ENCODE results near the gene STMN1.

Gene STMN1

DNA sequence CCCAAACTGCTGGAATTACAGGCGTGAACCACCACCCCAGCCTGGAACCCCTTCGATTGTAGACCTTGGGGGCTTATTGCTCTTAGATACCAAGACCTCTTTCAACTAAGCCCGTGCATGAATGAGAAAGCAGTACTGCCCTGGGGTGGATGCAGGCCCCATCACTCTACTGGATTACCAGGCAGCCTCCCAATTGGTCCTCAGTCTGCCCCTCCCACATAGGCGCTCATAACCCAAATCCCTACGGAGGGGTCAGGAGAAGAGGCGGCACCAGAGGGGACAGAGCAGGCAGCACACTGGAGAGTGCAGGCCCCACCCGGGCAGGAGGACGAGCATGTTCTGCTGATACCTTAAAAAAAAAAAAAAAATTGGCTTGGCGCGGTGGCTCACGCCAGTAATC lies 12.4 kb upstream of the STMN1 start:
- Histone ChIP-seq H3K9ac (ENCODE audit: low read length in 2 of 2) (no peak overlapping the region), H3K27ac (ENCODE audit: low read length) (no peak overlapping the region), H3K4me1 (ENCODE audit: control insufficient read depth, insufficient read depth, low read length) (peaks cover 12% of the 10 kb centered on the region), H3K27me3 (ENCODE audit: control insufficient read depth in 1 of 2, insufficient read depth in 2 of 2, low read length in 2 of 2) (peaks cover 12 to 13% of the 10 kb centered on the region in 2 donors), H3K36me3 (ENCODE audit: control insufficient read depth in 2 of 2, insufficient read depth in 2 of 2, low read length in 2 of 2) (no peaks in the 10 kb centered on the region), H3K4me3 (ENCODE audit: low read length in 2 of 2) (no peak overlapping the region), H3K9me3 (ENCODE audit: control insufficient read depth in 2 of 2, low read length in 2 of 2) (no peaks in the 10 kb centered on the region)

DNA sequence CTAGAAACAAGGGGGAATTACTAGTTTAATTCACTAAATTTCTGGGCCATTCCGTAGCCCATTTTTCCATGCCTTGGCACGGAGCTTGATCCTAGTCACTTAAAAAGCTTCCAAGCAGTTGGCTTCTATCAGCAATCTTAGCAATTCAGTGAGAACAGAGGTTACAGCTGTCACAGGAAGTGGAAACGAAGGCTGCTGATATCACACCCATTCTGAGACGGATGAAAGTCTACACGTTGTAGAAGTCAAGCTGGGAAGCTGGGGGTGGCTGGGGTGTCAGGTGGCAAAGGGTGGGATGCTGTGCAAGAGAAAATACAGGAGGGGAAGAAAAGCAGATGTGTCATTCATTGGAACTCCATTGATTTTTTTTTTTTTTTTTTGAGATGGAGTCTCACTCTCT lies 11.8 kb upstream of the STMN1 start:
- peaks cover 8% of the 10 kb centered on the region for H3K4me1 ChIP-seq (ENCODE audit: control insufficient read depth, insufficient read depth, low read length)
- H3K9ac ChIP-seq (ENCODE audit: low read length in 2 of 2): no peak overlapping the region
- no peak overlapping the region for H3K27ac ChIP-seq (ENCODE audit: low read length)
- H3K36me3 ChIP-seq (ENCODE audit: control insufficient read depth in 2 of 2, insufficient read depth in 2 of 2, low read length in 2 of 2): no peaks in the 10 kb centered on the region
- H3K27me3 ChIP-seq (ENCODE audit: control insufficient read depth in 1 of 2, insufficient read depth in 2 of 2, low read length in 2 of 2): peaks cover 8 to 9% of the 10 kb centered on the region in 2 donors
- no peak overlapping the region for H3K4me3 ChIP-seq (ENCODE audit: low read length in 2 of 2)
- no peaks in the 10 kb centered on the region for H3K9me3 ChIP-seq (ENCODE audit: control insufficient read depth in 2 of 2, low read length in 2 of 2)

DNA sequence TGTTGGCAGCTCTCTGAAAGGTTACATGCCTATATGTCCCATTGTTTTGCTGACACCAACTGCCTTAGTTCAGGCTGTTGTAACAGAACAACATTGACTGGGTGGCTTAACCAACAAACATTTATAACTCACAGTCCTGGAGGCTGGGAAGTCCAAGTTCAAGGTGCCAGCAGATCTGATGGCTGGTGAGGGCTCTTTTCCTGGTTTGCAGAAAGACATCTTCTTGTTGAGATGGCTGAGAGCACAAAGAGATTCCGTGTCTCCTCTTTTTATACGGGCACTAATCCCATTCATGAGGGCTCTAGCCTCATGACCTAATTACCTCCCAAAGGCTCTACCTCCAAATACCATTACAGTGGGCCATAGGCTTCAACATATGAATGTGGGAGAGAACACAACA lies 10.2 kb upstream of the STMN1 start:
- no peak overlapping the region for H3K4me3 ChIP-seq (ENCODE audit: low read length in 2 of 2)
- H3K9me3 ChIP-seq (ENCODE audit: control insufficient read depth in 2 of 2, low read length in 2 of 2): no peaks in the 10 kb centered on the region
- H3K4me1 ChIP-seq (ENCODE audit: control insufficient read depth, insufficient read depth, low read length): no peaks in the 10 kb centered on the region
- H3K36me3 ChIP-seq (ENCODE audit: control insufficient read depth in 2 of 2, insufficient read depth in 2 of 2, low read length in 2 of 2): no peaks in the 10 kb centered on the region
- no peak overlapping the region for H3K27ac ChIP-seq (ENCODE audit: low read length)
- H3K27me3 ChIP-seq (ENCODE audit: control insufficient read depth in 1 of 2, insufficient read depth in 2 of 2, low read length in 2 of 2): peaks cover 0 to 3% of the 10 kb centered on the region in 2 donors
- H3K9ac ChIP-seq (ENCODE audit: low read length in 2 of 2): no peak overlapping the region

DNA sequence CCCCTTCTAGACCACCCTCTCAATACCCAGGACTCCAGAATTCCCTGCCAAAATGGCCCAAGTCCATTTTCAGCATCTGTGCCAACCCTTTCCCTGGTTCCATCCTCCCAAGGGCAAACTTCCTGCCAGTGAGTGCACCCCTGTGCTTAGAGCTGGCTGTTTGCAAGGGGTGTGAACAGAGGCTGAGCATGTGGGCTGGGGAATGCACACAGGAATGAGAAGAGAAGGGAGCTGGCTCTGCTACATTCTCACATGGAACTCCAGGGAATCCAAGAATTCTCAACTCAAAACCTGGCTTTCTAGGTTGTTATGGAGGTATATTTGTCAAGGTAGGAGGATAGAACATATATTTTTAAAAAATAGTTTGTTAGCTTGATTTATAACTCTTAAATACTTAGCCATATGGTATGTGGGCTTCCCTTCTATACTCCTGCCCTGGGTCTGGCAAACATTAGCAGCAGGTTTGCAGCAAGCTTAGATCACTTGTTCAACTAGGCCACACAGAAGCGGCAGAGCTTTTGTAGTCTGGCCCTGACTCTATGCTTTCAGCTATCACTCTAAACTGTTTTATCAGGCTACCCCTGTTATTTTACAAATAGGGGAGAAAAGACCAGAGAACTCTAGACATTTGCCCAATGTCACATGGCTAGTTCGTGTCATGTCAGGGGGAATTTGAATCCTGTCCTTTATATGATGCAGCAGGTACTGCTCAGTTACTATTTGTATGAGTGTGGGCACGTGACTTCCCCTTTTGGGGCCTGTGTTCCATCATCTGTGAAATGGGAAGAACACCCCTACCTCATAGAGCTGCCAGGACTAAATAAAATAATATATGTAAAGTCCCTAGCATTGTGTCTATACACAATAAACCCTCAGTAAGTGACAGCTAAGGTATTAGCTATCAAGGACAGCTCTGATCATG lies 8.1 kb upstream of the STMN1 start:
- H3K9ac ChIP-seq (ENCODE audit: low read length in 2 of 2): no peak overlapping the region
- H3K9me3 ChIP-seq (ENCODE audit: control insufficient read depth in 2 of 2, low read length in 2 of 2): no peaks in the 10 kb centered on the region
- no peaks in the 10 kb centered on the region for H3K36me3 ChIP-seq (ENCODE audit: control insufficient read depth in 2 of 2, insufficient read depth in 2 of 2, low read length in 2 of 2)
- no peak overlapping the region for H3K27ac ChIP-seq (ENCODE audit: low read length)
- H3K4me3 ChIP-seq (ENCODE audit: low read length in 2 of 2): no peak overlapping the region
- peaks cover 0 to 3% of the 10 kb centered on the region in 2 donors for H3K27me3 ChIP-seq (ENCODE audit: control insufficient read depth in 1 of 2, insufficient read depth in 2 of 2, low read length in 2 of 2)
- H3K4me1 ChIP-seq (ENCODE audit: control insufficient read depth, insufficient read depth, low read length): no peaks in the 10 kb centered on the region

DNA sequence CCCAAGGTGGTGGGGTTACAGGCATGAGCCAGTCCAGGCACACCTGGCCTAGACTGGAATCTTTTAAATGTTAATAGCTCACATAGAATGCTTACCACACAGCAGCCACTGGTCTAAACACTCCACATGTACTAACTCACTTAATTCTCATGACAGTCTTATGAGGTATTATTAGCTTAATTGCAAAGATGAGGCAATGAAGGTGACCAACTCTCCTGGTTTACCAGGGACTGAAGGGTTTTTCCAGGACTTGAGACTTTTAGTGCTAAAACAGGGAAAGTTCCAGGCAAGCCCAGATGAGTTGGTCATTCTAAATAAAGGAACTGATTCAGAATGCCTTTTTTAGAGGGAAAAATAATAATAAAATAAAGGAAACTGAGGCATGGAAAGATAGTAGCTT lies 7.0 kb upstream of the STMN1 start:
- no peaks in the 10 kb centered on the region for H3K9me3 ChIP-seq (ENCODE audit: control insufficient read depth in 2 of 2, low read length in 2 of 2)
- H3K27ac ChIP-seq (ENCODE audit: low read length): no peak overlapping the region
- H3K4me1 ChIP-seq (ENCODE audit: control insufficient read depth, insufficient read depth, low read length): no peaks in the 10 kb centered on the region

DNA sequence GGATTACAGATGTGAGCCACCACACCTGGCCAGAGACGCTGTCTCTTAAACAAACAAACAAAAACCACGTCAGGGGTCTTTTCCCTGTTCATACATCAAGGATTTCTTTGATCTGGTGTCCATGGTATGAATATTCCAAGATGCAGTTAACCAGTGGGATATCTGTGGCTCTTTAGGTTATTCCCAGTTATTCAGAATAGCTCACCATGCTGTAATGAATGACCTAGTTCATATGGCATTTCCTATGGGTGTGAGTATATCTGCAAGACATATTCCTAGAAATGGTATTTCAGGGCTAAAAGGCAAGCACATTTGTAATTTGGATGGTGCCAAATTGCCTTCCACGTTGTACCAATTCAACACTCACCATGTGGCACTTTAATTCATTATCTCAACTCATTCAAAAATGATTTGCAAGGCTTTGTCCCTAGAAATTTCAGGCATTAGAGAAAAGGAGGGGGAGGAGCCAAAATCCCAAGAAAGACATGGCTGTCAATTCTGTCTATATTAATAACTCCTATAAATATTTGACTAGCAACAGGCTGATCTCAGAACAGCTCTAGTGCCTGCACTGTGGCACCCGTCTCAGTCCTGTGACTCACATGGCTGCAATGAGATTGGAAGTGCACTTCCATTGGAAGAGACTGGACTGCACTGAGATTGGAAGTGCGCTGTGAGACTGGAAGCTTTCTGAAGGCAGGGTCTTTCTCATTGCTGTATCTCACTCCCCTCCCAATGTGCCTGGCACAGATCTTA lies 6.0 kb upstream of the STMN1 start:
- H3K36me3 ChIP-seq (ENCODE audit: control insufficient read depth in 2 of 2, insufficient read depth in 2 of 2, low read length in 2 of 2): no peaks in the 10 kb centered on the region
- H3K9me3 ChIP-seq (ENCODE audit: control insufficient read depth in 2 of 2, low read length in 2 of 2): no peaks in the 10 kb centered on the region
- no peak overlapping the region for H3K4me3 ChIP-seq (ENCODE audit: low read length in 2 of 2)
- H3K27me3 ChIP-seq (ENCODE audit: control insufficient read depth in 1 of 2, insufficient read depth in 2 of 2, low read length in 2 of 2): no peaks in the 10 kb centered on the region
- H3K9ac ChIP-seq (ENCODE audit: low read length in 2 of 2): no peak overlapping the region
- H3K4me1 ChIP-seq (ENCODE audit: control insufficient read depth, insufficient read depth, low read length): no peaks in the 10 kb centered on the region
- no peak overlapping the region for H3K27ac ChIP-seq (ENCODE audit: low read length)

More for the DNA sequence above, 7.0 kb upstream of the STMN1 start:
- no peaks in the 10 kb centered on the region for H3K27me3 ChIP-seq (ENCODE audit: control insufficient read depth in 1 of 2, insufficient read depth in 2 of 2, low read length in 2 of 2)
- H3K36me3 ChIP-seq (ENCODE audit: control insufficient read depth in 2 of 2, insufficient read depth in 2 of 2, low read length in 2 of 2): no peaks in the 10 kb centered on the region
- H3K9ac ChIP-seq (ENCODE audit: low read length in 2 of 2): no peak overlapping the region
- H3K4me3 ChIP-seq (ENCODE audit: low read length in 2 of 2): no peak overlapping the region

DNA sequence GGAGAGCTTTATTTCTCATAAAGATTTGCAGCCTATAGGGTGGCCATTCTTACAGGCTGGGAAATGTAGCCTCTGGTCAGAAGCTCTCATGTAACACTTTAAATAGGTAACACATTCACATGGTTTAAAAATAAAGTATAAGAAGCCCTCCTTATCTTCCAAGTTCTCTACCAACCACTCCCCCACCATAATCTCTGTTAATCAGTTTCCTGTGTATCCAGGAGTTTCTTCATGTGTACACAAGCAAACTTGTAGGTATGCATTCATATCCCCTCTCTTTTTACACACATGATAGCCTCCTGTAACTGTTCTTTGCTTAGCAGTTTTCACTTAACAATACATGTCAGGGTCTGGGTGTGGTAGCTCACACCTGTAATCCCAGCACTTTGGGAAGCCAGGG lies 4.9 kb upstream of the STMN1 start:
- H3K27me3 ChIP-seq (ENCODE audit: control insufficient read depth in 1 of 2, insufficient read depth in 2 of 2, low read length in 2 of 2): no peaks in the 10 kb centered on the region
- no peaks in the 10 kb centered on the region for H3K9me3 ChIP-seq (ENCODE audit: control insufficient read depth in 2 of 2, low read length in 2 of 2)
- no peaks in the 10 kb centered on the region for H3K36me3 ChIP-seq (ENCODE audit: control insufficient read depth in 2 of 2, insufficient read depth in 2 of 2, low read length in 2 of 2)
- no peak overlapping the region for H3K9ac ChIP-seq (ENCODE audit: low read length in 2 of 2)
- H3K27ac ChIP-seq (ENCODE audit: low read length): no peak overlapping the region
- H3K4me1 ChIP-seq (ENCODE audit: control insufficient read depth, insufficient read depth, low read length): peaks cover 7% of the 10 kb centered on the region
- H3K4me3 ChIP-seq (ENCODE audit: low read length in 2 of 2): no peak overlapping the region

DNA sequence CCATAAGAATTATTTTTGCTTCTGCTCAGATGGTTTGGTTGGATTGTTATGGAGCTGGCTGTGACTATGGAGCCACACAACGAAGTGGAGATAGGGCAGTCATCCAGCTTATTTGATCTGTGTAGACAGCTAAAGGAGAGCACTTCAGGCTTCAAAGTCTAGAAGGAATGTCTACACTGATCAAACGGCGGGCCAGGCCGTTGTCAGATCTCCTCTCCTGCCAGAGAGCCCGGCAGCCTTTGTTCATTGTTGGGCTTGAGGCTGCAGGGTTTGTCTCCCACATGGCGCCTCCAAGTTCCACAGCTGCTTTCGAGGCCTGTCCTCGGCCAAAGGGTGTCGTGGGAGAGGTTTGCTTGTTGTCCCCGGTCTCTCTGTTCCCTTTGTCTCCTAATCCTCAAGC lies 2.8 kb upstream of the STMN1 start:
- no peak overlapping the region for H3K9ac ChIP-seq (ENCODE audit: low read length in 2 of 2)
- no peak overlapping the region for H3K27ac ChIP-seq (ENCODE audit: low read length)
- H3K27me3 ChIP-seq (ENCODE audit: control insufficient read depth in 1 of 2, insufficient read depth in 2 of 2, low read length in 2 of 2): no peaks in the 10 kb centered on the region
- no peak overlapping the region for H3K4me3 ChIP-seq (ENCODE audit: low read length in 2 of 2)
- H3K36me3 ChIP-seq (ENCODE audit: control insufficient read depth in 2 of 2, insufficient read depth in 2 of 2, low read length in 2 of 2): no peaks in the 10 kb centered on the region
- H3K4me1 ChIP-seq (ENCODE audit: control insufficient read depth, insufficient read depth, low read length): peaks cover 11% of the 10 kb centered on the region
- no peaks in the 10 kb centered on the region for H3K9me3 ChIP-seq (ENCODE audit: control insufficient read depth in 2 of 2, low read length in 2 of 2)

DNA sequence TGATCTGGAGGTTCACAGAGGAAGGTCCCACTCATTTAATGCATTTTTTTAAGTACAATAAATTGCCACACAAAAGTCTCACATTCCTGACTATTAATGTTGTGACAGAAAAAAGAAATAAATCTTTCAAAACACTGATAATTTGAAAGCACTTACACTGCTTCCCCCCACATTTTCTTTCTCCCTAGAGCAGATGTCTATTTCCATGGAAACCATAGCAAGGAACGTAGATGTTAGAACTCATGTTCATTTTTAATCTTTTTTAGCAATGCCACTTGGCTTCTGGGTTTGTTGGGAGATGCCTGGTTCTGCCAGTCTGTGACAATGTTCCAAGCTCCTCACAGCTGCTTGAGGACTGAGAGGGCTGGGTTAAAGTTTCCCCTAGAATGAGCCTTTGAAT lies 1.9 kb upstream of the STMN1 start:
- H3K4me3 ChIP-seq (ENCODE audit: low read length in 2 of 2): no peak overlapping the region
- no peaks in the 10 kb centered on the region for H3K9me3 ChIP-seq (ENCODE audit: control insufficient read depth in 2 of 2, low read length in 2 of 2)
- no peak overlapping the region for H3K9ac ChIP-seq (ENCODE audit: low read length in 2 of 2)
- H3K27ac ChIP-seq (ENCODE audit: low read length): no peak overlapping the region
- no peaks in the 10 kb centered on the region for H3K36me3 ChIP-seq (ENCODE audit: control insufficient read depth in 2 of 2, insufficient read depth in 2 of 2, low read length in 2 of 2)
- H3K27me3 ChIP-seq (ENCODE audit: control insufficient read depth in 1 of 2, insufficient read depth in 2 of 2, low read length in 2 of 2): no peaks in the 10 kb centered on the region
- peaks cover 11% of the 10 kb centered on the region for H3K4me1 ChIP-seq (ENCODE audit: control insufficient read depth, insufficient read depth, low read length)

DNA sequence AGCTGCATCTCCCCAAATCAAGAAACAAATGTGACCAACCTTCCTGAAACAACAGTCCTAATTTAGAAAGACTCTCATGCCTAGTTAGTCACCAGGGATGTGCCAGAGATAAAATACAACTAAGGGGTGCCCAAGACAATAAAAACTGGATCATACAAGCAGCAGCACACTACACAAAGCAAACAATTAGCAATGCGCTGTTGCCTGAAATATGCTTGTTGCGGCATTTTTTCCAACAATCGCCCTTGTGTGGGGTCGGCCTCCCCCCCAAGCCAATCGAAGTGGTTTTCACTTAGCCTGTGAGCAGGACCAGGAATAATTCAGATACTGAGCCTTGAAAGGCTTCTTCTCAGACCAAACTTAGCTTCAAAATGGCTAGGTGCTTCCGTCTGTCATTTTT lies 1.4 kb upstream of the STMN1 start:
- H3K9ac ChIP-seq (ENCODE audit: low read length in 2 of 2): no peak overlapping the region
- H3K36me3 ChIP-seq (ENCODE audit: control insufficient read depth in 2 of 2, insufficient read depth in 2 of 2, low read length in 2 of 2): no peaks in the 10 kb centered on the region
- no peak overlapping the region for H3K27ac ChIP-seq (ENCODE audit: low read length)
- no peak overlapping the region for H3K4me3 ChIP-seq (ENCODE audit: low read length in 2 of 2)
- H3K9me3 ChIP-seq (ENCODE audit: control insufficient read depth in 2 of 2, low read length in 2 of 2): no peaks in the 10 kb centered on the region
- H3K4me1 ChIP-seq (ENCODE audit: control insufficient read depth, insufficient read depth, low read length): peaks cover 11% of the 10 kb centered on the region
- no peaks in the 10 kb centered on the region for H3K27me3 ChIP-seq (ENCODE audit: control insufficient read depth in 1 of 2, insufficient read depth in 2 of 2, low read length in 2 of 2)
